Activated T-cell treated with anti-CD3 and anti-CD28 coated beads, Interleukin-2, amount 50 U/mL, for 4 hours (primary cell): ENCODE measurements around the gene UPK3A. TPM values are rescaled to one million over a fixed set of nuclear protein-coding genes. Genes with fewer than 3 reads are reported as not detected.
A peak's percentile ranks its signal among the peaks of the same experiment; 100 is the strongest.
"Not testable (repeated sequence)": the region's sequence is repeated elsewhere in the genome, so short reads cannot be mapped to it uniquely, and the experiment has no call there.

Experiments
- ATAC-seq, 2 donors: fragments of 200-7000 bp; cut with Tn5 transposase; one replicate each; pipeline ENCODE4 v1.10.0; 2021
- DNase-seq: peaks from one replicate; pipeline ENCODE4 v3.0.0-alpha.2; 2020
- H3K27me3 Mint-ChIP-seq: one replicate; pipeline ENCODE4 v1.8.0; 2021; ENCODE audit warnings: low read depth, mixed read lengths
- H3K36me3 Mint-ChIP-seq: one replicate; pipeline ENCODE4 v1.8.0; 2022; ENCODE audit warnings: mixed read lengths; ENCODE audit not compliant: insufficient read depth
- H3K4me1 Mint-ChIP-seq: one replicate; pipeline ENCODE4 v1.8.0; 2021; ENCODE audit warnings: low read depth, mixed read lengths
- H3K4me3 Mint-ChIP-seq: one replicate; pipeline ENCODE4 v1.8.0; 2021; ENCODE audit warnings: mild to moderate bottlenecking, moderate library complexity, mixed read lengths
- H3K9me3 Mint-ChIP-seq: one replicate; pipeline ENCODE4 v1.8.0; 2021; ENCODE audit warnings: mixed read lengths
- total RNA-seq, 3 donors: library from RNA; stranded (reverse); gene quantifications; one replicate each; pipeline ENCODE4 v1.2.1, GENCODE V29; 2021

The UPK3A gene
- total RNA-seq, 3 donors from 2014 or later, result not detected

DNA sequence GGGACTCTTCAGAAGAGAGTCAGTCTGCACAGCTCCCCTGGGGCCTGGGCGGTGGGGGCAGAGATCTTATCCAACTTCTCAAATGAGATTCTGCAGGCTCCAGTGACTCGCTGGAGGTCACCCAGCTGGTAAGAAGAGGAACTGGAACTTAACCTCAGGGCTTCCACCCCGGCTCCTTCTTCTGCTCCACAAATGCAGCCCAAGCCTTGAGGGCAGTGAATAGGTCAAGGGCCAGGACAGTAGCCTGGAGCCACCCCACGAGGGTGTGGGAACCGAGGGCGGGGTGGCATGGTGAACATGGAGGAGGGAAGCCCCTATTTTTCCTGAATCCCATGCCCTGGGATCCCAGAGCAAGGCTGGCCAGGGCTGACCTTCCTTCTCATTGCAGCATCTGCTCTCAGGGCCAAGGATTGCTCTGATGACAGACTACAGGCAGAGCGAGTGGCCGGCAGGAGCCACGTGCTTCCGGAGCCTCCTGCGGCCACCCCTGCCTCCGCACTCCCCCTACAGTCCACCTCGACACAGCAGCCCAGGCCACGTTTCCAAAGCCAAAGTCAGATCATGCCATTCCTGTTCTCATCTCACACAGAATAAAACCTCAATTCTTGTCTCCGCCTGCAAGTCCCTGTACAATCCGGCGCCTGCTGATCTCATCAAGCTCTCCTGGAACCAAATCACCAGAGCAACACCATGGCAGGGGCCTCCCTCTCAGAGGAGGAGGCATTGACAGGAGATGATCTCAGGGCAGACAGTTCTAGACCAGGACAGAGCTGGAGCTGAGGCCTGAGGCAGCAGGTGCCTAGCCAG, 21.1 kb upstream of the UPK3A start:
- Mint-ChIP-seq H3K36me3 (no peaks in the 10 kb centered on the region), H3K4me3 (no peak overlapping the region), H3K27me3 (peaks cover 14% of the 10 kb centered on the region), H3K4me1 (peaks cover 11% of the 10 kb centered on the region), H3K9me3 (no peaks in the 10 kb centered on the region)
- ATAC-seq, result no peak
- DNase-seq, result no peak

DNA sequence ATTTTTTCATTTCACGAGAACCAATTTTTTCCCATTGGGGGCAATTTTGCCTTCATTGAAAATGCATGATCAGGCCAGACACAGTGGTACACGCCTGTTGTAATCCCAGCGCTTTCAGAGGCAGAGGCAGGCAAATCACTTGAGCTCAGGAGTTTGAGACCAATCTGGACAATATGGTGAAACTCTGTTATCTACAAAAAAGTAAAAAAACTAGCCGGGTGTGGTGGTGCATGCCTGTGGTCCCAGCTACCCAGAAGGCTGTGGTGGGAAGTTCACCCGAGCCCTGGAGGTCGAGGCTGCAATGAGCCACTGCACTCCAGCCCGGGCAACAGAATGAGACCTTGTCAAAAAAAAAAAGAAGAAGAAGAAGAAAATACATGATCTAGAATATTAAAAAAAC, 19.2 kb upstream of the UPK3A start:
- Mint-ChIP-seq H3K4me1 (peaks cover 21% of the 10 kb centered on the region), H3K36me3 (no peaks in the 10 kb centered on the region), H3K4me3 (no peak overlapping the region), H3K27me3 (peaks cover 12% of the 10 kb centered on the region), H3K9me3 (no peaks in the 10 kb centered on the region)
- ATAC-seq, result no peak
- DNase-seq, result no peak

DNA sequence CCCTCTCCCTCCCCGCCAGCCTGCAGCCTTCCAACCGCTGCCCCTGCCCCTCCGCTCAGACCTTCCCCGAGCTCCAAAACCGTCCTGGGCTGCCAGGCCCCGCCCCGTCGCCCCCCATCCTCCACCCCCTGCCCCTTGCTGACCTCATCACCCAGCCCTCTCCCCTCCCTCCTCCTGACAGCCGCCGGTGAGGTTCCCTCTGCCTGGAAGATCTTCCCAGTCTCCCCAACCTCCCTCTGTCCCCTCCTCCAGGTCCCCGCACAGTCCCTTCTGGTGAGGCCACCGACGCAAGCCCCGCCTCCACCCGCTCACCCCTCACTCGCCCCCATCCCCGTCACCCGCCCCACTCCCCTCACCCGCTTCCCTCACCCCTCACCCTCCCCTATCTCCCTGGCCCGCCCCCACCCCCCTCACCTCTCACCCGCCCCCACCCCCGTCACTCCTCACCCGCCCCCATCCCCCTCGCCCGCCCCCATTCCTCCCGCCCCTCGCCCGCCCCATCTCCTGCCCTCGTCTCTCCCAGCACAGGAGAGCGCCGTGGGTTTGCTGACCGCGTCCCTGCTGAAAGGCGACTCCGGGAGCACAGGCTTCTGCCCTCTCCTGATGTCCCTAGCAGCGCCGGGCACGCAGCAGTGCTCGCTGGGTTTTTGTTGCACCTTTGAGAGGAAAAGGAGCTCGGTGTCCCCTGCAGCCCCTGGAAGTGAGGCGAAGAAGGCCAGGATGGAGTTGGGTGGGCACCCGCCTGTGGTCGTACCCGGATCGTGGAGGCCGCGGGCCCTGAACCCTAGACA, 16.4 kb upstream of the UPK3A start:
- no peaks in the 10 kb centered on the region for H3K9me3 Mint-ChIP-seq
- peaks cover 15% of the 10 kb centered on the region for H3K4me1 Mint-ChIP-seq
- DNase-seq (no peak), ATAC-seq (peak; percentile 35 to 41)
- H3K4me3 Mint-ChIP-seq, result peak overlapping the region; percentile 77
- no peaks in the 10 kb centered on the region for H3K36me3 Mint-ChIP-seq
- peaks cover 10% of the 10 kb centered on the region for H3K27me3 Mint-ChIP-seq

DNA sequence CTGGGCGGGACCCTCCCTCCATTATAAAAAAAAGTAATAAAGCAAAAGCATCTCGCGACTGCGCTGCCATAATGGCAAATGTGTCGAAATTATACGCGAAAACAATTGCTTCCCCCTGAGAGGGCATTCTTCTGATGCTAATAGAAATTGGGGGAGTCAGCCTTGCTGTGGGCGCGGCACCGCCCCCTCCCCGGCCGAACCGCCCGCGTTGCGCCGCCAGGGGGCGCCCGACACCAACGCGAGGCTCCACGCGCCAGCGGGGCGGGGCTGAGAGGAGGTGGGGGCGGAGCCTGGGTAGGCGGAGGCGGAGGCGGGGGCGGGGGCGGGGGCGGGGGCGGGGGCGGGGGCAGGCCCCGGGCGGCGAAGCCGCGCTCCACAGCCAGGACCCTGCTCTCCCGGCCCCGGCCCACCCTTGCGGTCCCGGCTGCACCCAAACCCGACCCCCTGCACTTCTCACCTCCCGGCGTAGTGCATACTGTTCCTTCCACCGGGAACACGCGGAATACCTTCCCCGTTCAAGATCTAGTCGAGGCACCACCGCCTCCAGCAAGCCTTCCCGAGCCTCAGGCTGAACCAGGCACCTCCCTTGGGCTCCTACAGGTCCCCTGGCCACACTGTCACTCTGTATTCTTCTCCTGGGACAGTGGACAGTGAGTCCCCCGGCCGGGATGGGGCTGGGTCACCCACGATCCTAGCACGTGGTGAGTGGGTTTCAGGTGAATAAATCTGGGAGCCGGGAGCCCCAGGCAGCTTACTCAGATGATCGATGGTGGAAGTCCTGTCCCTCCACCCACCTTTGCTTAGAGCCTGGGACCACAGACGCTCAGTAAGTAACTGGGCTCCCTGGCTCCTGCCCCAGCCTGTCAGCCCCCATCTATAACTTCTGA, 15.5 kb upstream of the UPK3A start:
- Mint-ChIP-seq H3K4me3 (peak overlapping the region; percentile 77), H3K4me1 (peaks cover 11% of the 10 kb centered on the region), H3K9me3 (no peaks in the 10 kb centered on the region), H3K27me3 (peaks cover 5% of the 10 kb centered on the region), H3K36me3 (no peaks in the 10 kb centered on the region)
- ATAC-seq (peak; percentile 90 to 95), DNase-seq (peak; percentile 90)

DNA sequence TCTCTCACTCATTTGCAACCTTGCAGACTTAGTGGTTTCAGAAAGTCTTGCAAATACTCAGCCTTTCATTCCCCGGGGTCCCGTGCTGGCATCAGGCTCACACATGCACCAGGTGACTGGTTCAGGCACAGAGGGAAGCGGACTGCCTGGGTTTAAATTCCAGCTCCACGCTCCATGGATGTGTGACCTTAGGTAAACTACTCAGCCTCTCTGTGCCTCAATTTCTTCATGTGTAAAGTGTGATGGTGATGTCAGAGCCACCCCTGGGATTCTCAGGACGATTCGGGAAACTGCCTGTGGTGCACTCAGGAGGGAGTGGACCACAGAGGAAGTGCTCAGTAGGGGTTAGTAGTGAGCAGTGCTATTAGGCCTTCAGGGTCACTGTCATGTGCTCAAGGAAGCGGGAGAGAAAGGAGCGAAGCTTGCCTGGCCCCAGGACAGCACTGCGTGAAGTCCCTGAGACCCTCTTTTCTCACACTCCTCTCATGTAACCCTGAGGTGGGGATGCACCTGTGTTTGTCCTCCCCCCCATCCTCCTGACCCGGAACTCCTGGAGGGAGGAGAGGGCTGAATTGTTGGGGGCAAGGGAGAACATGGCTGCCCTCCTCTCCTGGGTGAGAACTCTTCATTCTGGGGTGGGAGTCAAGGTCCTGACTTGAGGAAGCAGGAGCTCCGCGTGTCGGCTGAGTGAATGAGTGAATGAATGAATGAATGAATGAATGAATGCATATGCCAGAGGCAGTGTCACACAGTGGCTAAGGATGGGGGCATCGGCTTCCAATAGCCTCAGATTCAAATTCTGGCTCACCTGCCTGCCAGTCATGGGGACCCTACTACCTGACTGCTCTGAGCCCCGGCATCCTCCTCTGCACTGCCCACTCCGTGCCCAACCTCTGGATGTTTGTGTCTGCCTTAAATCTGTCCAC, 14.4 kb upstream of the UPK3A start:
- Mint-ChIP-seq H3K4me3 (peak overlapping the region; percentile 73), H3K27me3 (peaks cover 5% of the 10 kb centered on the region), H3K4me1 (peaks cover 11% of the 10 kb centered on the region), H3K36me3 (no peaks in the 10 kb centered on the region), H3K9me3 (no peaks in the 10 kb centered on the region)
- no peak for ATAC-seq
- no peak for DNase-seq

DNA sequence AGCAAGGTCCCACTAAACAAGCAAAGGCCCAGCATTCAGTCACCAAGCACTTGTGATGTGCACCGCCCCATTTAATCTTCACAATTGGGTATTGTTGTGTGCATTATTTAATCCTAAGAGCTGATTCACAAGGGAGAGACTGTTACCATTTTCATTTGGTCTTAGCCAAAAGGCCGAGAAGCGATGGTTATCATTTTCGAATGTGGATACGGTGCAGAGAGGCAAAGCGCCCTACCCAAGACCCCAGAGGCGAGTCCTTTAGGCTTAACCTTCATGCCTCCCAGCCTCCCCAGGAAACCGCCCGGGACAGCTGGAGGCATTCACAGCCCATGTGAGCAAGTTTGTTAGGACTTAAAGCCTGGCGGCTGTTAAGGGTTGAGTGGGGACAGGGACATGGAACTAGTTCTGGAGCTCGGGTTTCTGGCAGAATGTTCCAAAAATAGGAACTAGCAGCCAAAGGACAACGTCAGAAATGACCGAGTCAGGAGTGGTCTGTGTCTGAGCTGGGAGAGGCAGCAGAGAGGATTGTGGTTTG, 13.0 kb upstream of the UPK3A start:
- no peaks in the 10 kb centered on the region for H3K36me3 Mint-ChIP-seq
- H3K4me3 Mint-ChIP-seq, result no peak overlapping the region
- no peak for DNase-seq
- no peak for ATAC-seq
- peaks cover 3% of the 10 kb centered on the region for H3K27me3 Mint-ChIP-seq
- peaks cover 11% of the 10 kb centered on the region for H3K4me1 Mint-ChIP-seq
- no peaks in the 10 kb centered on the region for H3K9me3 Mint-ChIP-seq

DNA sequence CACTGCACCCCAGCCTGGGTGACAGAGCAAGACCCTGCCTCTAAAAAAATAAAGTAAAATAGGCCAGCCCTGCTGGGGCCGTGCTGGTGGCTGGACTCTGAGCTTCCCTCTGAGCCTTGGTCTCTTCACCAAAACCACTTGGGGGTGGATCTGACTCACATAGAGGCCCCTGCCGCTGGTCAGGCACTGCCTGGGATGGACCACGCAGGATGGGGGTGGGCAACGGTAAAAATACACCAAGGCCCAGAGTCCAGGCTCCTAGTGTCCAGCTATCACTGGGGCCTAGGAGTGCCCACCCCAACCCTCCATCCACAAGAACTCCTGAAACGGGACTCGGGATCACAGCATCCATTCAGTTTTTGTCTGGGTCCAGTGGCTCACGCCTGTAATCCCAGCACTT, 12.3 kb upstream of the UPK3A start:
- H3K4me3 Mint-ChIP-seq, result no peak overlapping the region
- peaks cover 11% of the 10 kb centered on the region for H3K4me1 Mint-ChIP-seq
- ATAC-seq (no peak), DNase-seq (no peak)
- H3K36me3 Mint-ChIP-seq, result no peaks in the 10 kb centered on the region
- H3K9me3 Mint-ChIP-seq, result no peaks in the 10 kb centered on the region
- no peaks in the 10 kb centered on the region for H3K27me3 Mint-ChIP-seq

DNA sequence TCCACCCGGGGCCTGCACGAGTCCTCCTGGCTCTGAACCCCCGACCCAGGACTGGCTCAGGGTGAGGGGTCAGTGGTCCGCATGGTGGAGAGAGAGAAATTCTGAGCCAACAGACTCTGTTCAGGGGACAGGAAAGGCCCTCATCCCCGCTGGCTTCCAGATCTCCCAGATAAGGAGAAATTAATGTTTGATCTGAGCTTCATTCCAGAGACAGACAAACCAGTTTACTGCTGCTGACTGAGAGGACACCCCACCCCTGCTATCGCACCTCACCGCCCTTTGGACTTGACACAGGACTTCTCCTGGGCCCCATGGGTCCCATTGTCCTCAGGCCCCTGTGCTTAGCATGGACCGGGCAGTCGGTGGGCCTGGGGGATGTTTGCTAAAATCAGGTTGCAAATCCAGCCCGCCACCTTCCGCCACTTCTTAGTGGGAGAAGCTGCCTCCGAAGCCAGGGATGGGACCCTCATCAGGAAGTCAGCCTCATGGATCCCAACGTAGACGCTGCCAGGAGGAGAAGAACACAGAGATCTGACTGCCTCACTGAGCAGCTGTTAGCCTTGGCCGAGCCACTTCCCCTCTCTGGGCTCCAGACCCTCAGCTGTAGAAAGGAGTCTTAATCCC, 11.2 kb upstream of the UPK3A start:
- no peak for ATAC-seq
- peaks cover 13% of the 10 kb centered on the region for H3K4me1 Mint-ChIP-seq
- no peaks in the 10 kb centered on the region for H3K27me3 Mint-ChIP-seq
- DNase-seq, result no peak
- no peaks in the 10 kb centered on the region for H3K9me3 Mint-ChIP-seq
- no peaks in the 10 kb centered on the region for H3K36me3 Mint-ChIP-seq
- no peak overlapping the region for H3K4me3 Mint-ChIP-seq

DNA sequence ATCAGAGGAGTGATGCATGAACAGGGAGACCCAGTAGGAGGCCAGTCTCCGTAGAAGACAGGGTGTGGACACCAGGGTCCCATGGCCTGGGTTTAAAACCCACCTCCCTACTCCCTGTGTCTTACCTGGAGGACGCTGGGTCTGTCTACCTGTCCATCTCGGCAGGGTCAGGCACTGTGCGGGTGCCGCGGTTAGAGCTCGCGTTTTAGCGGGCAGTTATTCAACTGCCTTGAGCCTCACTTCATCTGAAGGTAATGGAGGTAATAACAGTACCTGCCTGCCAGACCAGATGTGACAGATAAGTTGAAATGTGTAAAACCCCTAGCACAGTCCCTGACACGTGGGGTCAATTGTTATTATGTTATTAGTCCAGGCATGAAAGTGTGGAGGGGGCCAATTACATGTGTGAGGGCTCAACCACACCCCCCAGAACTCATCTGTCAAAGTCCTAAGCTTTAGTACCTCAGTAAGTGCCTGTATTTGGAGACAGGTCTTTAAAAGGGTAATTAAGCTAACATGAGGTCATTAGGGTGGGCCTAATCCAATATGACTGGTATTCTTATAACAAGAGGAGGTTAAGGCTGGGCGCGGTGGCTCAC, 8.1 kb upstream of the UPK3A start:
- ATAC-seq, result no peak
- peaks cover 12% of the 10 kb centered on the region for H3K4me1 Mint-ChIP-seq
- H3K36me3 Mint-ChIP-seq, result no peaks in the 10 kb centered on the region
- no peak for DNase-seq
- no peaks in the 10 kb centered on the region for H3K9me3 Mint-ChIP-seq
- H3K4me3 Mint-ChIP-seq, result no peak overlapping the region
- H3K27me3 Mint-ChIP-seq, result peaks cover 2% of the 10 kb centered on the region

DNA sequence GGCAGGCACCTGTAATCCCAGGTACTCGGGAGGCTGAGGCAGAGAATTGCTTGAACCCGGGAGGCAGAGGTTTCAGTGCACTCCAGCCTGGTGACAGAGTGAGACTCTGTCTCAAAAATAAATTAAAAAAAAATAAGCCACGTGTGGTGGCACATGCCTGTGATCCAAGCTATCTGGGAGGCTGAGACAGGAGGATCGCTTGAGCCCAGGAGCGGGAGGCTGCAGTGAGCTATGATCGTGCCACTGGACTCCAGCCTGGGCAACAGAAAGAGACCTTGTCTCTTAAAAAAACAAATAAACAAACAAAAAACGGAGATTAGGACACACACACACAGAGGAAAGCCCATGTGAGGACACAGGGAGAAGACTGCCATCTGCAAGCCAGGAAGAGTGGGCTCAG, 7.0 kb upstream of the UPK3A start:
- H3K4me1 Mint-ChIP-seq, result peaks cover 12% of the 10 kb centered on the region
- H3K4me3 Mint-ChIP-seq, DNase-seq, H3K27me3 Mint-ChIP-seq, H3K36me3 Mint-ChIP-seq, H3K9me3 Mint-ChIP-seq, ATAC-seq: not testable (repeated sequence)

DNA sequence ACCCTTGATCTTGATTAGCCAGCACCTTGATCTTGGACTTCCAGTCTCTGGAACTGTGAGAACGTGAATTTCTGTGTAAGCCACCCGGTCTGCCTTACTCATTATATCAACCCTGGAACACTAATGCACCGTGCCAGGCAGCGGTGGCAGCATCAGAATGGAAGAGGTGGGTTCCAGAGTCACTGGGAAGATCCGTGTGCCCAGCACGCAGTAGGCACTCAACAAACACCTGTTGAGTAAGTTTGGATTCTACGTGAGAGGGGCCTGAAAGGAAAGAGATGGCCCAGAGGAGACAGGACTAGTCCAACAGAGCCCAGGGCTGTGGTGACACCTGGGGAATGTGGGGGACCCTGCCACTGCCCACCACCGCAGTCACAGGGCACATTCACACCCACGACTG, 6.6 kb upstream of the UPK3A start:
- Mint-ChIP-seq H3K4me1 (peaks cover 12% of the 10 kb centered on the region), H3K4me3 (no peak overlapping the region), H3K9me3 (no peaks in the 10 kb centered on the region), H3K27me3 (peaks cover 4% of the 10 kb centered on the region), H3K36me3 (no peaks in the 10 kb centered on the region)
- DNase-seq (no peak), ATAC-seq (no peak)

DNA sequence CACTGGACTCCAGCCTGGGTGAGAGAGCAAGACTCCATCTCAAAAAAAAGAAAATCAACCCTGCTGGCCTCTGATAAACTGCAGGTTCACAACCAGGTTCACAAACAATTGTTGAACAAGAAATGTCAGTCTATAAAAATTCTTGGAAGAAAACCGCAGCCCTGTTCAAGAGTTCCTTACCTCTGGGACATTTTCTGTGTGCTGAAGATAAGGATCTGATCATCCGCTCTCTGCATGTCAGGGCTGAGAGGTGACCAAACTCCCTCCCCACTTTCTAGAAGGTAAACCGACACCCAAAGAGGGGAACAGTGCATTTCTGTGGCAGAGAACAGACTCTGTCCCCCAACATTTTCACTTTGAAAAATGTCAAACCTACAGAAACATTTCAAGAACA, 4.2 kb upstream of the UPK3A start:
- Mint-ChIP-seq H3K27me3 (peaks cover 15% of the 10 kb centered on the region), H3K4me1 (peaks cover 16% of the 10 kb centered on the region), H3K36me3 (no peaks in the 10 kb centered on the region), H3K9me3 (no peaks in the 10 kb centered on the region), H3K4me3 (no peak overlapping the region)
- DNase-seq (no peak), ATAC-seq (no peak)

DNA sequence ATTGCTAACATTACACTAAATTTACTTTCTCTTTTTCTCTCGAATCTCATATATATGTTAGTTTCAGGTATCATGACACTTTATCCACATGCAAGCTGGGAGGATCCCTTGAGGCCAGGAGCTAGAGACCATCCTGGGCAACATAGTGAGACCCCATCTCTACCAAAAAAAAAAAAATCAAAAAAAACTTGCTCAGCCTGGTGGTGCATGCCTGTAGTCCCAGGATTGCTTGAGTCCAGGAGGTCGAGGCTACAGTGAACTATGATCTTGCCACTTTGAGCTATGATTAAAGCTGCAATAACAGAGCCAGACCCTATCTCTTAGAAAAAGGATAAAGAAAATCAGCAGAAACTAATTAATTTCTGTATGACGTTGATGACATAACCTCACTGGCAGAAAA, 3.7 kb upstream of the UPK3A start:
- H3K4me1 Mint-ChIP-seq, result peaks cover 16% of the 10 kb centered on the region
- H3K27me3 Mint-ChIP-seq, result peaks cover 18% of the 10 kb centered on the region
- H3K4me3 Mint-ChIP-seq, result no peak overlapping the region
- no peaks in the 10 kb centered on the region for H3K9me3 Mint-ChIP-seq
- H3K36me3 Mint-ChIP-seq, result no peaks in the 10 kb centered on the region
- no peak for DNase-seq
- ATAC-seq, result no peak
